Upper lobe of left lung (tissue), 4 donors: Measurements from ENCODE around the gene RRP1B.

Source experiments
- POLR2A ChIP-seq, 4 donors: fragments of 450-650 bp; IDR thresholded peaks; one replicate each; pipeline ENCODE4 v1.5.1; 2016 to 2017; ENCODE audit warnings: antibody characterized with exemption in 4 of 4, mild to moderate bottlenecking in 2 of 4
- TF ChIP-seq, protein P1 (sequence below), 6 experiments: fragments of 450-650 bp in 4 of 6; fragments of 200-600 bp in 2 of 6; sonication (generic) in 2 of 6; IDR thresholded peaks; one replicate each; pipeline ENCODE4 v1.5.1; 2016 to 2019; ENCODE audit warnings: antibody characterized with exemption in 6 of 6

DNA sequence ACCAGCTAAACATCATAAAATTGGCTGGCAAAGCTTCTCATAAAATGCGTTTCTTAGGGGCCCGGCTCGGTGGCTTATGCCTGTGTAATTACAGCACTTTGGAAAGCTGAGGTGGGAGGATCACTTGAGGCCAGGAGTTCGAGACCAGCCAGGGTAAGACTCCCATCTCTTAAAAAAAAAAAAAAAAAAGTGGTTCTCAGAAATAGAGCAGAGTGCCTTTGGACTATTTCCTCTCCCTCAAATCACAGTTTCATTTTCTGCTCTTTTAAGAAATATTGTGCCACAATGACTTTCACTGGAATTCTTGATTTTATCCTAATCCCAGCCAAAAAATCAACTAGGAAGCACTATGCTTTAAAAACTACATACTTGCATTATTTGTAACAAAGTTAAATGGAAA is 13.4 kb upstream of the RRP1B start:
- TF ChIP-seq, protein P1, sequence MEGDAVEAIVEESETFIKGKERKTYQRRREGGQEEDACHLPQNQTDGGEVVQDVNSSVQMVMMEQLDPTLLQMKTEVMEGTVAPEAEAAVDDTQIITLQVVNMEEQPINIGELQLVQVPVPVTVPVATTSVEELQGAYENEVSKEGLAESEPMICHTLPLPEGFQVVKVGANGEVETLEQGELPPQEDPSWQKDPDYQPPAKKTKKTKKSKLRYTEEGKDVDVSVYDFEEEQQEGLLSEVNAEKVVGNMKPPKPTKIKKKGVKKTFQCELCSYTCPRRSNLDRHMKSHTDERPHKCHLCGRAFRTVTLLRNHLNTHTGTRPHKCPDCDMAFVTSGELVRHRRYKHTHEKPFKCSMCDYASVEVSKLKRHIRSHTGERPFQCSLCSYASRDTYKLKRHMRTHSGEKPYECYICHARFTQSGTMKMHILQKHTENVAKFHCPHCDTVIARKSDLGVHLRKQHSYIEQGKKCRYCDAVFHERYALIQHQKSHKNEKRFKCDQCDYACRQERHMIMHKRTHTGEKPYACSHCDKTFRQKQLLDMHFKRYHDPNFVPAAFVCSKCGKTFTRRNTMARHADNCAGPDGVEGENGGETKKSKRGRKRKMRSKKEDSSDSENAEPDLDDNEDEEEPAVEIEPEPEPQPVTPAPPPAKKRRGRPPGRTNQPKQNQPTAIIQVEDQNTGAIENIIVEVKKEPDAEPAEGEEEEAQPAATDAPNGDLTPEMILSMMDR (IDR thresholded peaks at IDR 0.05), result no peak
- TF ChIP-seq POLR2A (IDR thresholded peaks at IDR 0.05), result no peak
